ENCODE results near the gene ABHD13.
"Not testable (repeated sequence)": the region's sequence is repeated elsewhere in the genome, so short reads cannot be mapped to it uniquely, and the experiment has no call there.

Gene ABHD13

DNA sequence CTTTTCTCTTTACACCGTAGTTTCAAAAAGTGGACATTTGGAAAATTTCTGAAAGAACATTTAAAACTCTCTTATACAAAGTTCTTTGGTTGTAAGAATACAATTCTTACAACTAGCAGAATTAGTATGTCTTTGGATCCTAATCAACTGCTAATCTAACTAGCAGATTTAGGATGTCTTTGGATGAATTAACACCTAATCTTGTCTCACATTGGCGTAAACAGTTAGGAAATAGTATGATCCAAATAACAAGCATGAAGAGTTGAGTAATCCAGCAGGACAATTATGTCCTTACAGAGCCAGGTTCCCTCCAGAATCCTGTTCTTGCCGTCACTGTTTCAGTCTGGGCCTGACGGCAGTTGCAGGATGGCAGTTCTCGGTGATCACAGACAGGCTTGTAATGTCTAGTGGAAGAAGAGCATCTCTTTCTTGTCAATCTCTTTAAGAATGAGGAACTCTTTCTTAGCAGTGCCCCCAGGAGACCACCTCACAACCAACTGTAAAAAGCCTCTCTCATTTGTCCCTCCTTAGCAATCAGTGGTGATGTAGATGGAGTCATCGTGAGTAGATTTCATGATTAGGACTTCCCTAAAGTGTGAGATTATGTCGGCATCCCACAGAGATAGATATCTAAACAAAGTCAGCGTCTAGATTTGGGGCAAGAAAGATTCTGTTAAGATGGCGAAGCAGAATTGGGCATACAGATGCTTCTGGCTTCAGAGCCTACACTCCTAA, 45.6 kb downstream of the ABHD13 start:
- no peak for TF ChIP-seq POLR2A (IDR thresholded peaks at IDR 0.05; ENCODE audit: low read length)
- TF ChIP-seq GATA1 (IDR thresholded peaks at IDR 0.05; ENCODE audit: low read depth, low read length), result no peak
- DNase-seq, result no peak

DNA sequence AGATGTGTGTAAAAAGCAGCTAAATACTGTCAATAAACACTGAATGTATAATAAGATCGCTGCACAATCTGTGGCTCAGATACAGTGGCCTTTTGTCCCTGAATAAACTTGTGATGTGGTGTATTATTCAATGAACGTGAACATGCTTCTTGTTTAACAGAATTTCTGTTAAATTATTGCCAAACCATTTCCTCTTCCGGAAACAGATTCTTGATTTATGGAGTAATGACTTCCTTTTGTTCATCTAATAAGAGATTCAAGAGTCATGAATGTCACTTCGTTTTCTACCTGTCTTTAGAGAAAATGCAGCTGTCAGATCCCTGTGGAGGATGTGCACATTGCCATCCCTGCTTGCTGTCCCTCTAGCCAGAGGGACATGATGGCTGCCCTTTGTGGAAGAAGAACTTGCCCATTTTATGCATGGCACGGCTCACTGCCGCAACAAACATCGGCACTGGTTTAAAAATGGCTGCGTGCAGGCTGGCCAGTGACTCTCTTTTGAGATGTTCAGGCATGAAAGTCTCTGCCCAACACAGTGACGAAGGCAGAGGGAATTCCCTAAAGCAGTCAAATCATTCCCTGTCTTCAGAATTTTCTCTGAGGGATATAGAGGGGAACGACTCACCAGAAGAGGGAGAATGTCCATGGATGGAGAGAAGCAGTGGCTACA, 48.3 kb downstream of the ABHD13 start:
- DNase-seq, result no peak
- TF ChIP-seq POLR2A (IDR thresholded peaks at IDR 0.05; ENCODE audit: low read length) (no peak), GATA1 (IDR thresholded peaks at IDR 0.05; ENCODE audit: low read depth, low read length) (no peak)

DNA sequence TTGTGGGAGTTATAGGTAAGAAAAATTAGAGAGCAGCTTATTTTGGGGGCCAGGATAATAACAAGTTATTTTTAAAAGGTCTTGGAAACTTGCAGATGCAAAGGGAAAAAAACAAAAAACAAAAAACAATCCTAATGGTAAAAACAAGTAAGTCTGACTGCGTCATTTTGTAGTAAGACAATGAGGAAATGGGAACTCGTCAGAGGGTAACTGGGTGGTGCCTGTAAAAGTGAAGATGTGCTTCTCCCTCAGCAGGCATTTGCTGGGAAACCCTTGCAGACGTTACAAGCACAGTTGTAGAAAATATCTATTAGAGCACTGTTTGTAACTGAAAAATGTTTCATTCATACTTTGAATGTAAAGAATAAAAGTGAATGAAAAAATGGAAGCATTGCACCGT, 49.2 kb downstream of the ABHD13 start:
- TF ChIP-seq POLR2A (IDR thresholded peaks at IDR 0.05; ENCODE audit: low read length) (no peak), GATA1 (IDR thresholded peaks at IDR 0.05; ENCODE audit: low read depth, low read length) (no peak)
- DNase-seq, result no peak

DNA sequence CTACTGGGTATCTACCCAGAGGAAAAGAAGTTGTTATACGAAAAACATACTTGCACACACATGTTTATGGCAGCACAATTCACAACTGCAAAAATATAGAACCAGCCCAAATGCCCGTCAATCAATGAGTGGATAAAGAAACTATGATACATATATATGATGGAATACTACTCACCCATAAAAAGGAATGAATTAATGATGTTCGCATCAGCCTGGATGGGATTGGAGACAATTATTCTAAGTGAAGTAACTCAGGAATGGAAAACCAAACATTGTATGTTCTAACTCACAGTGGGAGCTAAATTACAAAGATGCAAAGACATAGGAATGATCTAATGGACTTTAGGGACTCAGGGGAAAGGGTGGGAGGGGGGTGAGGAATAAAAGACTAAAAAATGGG, 49.7 kb downstream of the ABHD13 start:
- not testable (repeated sequence) for DNase-seq

- DNase-seq, result no peak
- TF ChIP-seq POLR2A (IDR thresholded peaks at IDR 0.05; ENCODE audit: low read length) (no peak), GATA1 (IDR thresholded peaks at IDR 0.05; ENCODE audit: low read depth, low read length) (no peak)
These were observed 50.4 kb downstream of the ABHD13 start for GRCh38 chr13:108268466-108269112.

DNA sequence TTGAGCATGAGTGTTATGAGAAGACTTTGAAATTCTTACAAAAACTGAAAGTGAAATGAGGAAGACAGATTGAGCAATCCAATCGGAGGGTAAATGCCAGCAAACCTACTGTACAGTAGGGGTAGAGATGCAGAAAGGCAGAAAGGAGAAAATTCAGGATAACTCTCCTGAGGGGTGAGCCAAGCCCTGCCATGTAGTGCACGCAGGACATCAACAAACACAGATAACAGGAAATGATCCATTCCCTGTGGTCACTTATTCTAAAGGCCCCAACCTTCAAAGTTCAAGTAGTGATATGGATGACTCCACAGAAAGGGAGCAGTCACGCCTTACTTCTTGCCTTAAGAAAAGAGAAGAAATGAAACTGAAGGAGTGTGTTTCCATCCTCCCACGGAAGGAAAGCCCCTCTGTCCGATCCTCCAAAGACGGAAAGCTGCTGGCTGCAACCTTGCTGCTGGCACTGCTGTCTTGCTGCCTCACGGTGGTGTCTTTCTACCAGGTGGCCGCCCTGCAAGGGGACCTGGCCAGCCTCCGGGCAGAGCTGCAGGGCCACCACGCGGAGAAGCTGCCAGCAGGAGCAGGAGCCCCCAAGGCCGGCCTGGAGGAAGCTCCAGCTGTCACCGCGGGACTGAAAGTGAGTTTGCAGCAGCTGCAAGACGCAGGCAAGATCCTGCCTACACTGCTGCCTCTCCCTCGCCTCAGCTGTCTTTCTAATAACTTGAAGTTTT, 51.6 kb downstream of the ABHD13 start, which contains the start of gene TNFSF13B:
Gene TNFSF13B (plus strand): TSS at position 118 of the 728 bp plus-strand sequence. CDS start 178 bp downstream, at position 296.
- TF ChIP-seq GATA1 (IDR thresholded peaks at IDR 0.05; ENCODE audit: low read depth, low read length), result no peak
- TF ChIP-seq POLR2A (IDR thresholded peaks at IDR 0.05; ENCODE audit: low read length), result no peak

DNA sequence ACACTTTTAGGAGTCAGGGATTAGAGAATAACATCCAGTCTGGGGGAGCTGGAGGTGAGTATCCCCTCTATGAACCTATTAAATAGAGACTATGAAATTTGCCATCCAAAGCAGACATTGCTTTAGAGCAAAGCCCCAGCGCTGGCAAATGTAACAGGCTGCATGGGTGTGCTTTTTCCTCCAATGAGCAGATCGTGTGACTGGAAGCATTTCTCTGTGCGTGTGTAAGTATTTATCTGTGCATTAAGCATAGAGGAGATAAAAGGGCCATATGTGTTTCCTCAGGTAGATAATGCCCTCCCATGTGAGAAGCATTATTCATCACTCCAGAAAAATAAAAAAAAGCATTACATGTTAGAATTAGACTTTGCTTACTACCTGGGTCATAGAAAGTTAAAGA, 52.2 kb downstream of the ABHD13 start:
- TF ChIP-seq GATA1 (IDR thresholded peaks at IDR 0.05; ENCODE audit: low read depth, low read length), result no peak
- TF ChIP-seq POLR2A (IDR thresholded peaks at IDR 0.05; ENCODE audit: low read length), result no peak
- DNase-seq, result peak in 1 of 2 experiments; percentile 6

More for the DNA sequence above, 51.6 kb downstream of the ABHD13 start, which contains the start of gene TNFSF13B:
- peak; percentile 35 to 47 for DNase-seq

GRCh38 chr13:108272333-108272732, 54.1 kb downstream of the ABHD13 start:
- no peak for DNase-seq
- TF ChIP-seq GATA1 (IDR thresholded peaks at IDR 0.05; ENCODE audit: low read depth, low read length) (no peak), POLR2A (IDR thresholded peaks at IDR 0.05; ENCODE audit: low read length) (no peak)

- no peak for DNase-seq
- TF ChIP-seq GATA1 (IDR thresholded peaks at IDR 0.05; ENCODE audit: low read depth, low read length) (no peak), POLR2A (IDR thresholded peaks at IDR 0.05; ENCODE audit: low read length) (no peak)
These were observed 55.4 kb downstream of the ABHD13 start for GRCh38 chr13:108273429-108274118.

GRCh38 chr13:108274718-108275117, 56.5 kb downstream of the ABHD13 start:
- no peak for DNase-seq
- TF ChIP-seq POLR2A (IDR thresholded peaks at IDR 0.05; ENCODE audit: low read length) (no peak), GATA1 (IDR thresholded peaks at IDR 0.05; ENCODE audit: low read depth, low read length) (no peak)

GRCh38 chr13:108276060-108276459, 57.9 kb downstream of the ABHD13 start:
- TF ChIP-seq GATA1 (IDR thresholded peaks at IDR 0.05; ENCODE audit: low read depth, low read length) (no peak), POLR2A (IDR thresholded peaks at IDR 0.05; ENCODE audit: low read length) (no peak)
- no peak for DNase-seq

DNA sequence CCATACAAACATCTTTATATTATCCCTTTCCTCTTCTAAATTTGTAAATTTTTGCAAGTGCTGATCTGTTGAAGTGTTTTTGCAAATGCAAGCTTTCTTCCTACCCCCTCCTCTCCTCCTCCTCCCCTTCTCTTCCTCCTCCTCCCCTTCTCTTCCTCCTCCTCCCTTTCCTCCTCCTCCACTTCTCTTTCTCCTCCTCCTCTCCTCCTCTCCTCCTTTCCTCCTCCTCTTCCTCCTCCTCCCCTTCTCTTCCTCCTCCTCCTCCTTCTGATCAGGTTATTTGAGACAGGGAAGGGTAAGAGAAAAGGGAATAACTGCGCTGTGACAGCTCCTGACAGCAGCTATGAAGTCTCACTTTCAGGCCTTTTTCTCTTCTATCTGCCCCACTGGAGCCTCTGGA, 60.3 kb downstream of the ABHD13 start:
- TF ChIP-seq GATA1 (IDR thresholded peaks at IDR 0.05; ENCODE audit: low read depth, low read length) (no peak), POLR2A (IDR thresholded peaks at IDR 0.05; ENCODE audit: low read length) (no peak)
- no peak for DNase-seq

- TF ChIP-seq POLR2A (IDR thresholded peaks at IDR 0.05; ENCODE audit: low read length) (no peak), GATA1 (IDR thresholded peaks at IDR 0.05; ENCODE audit: low read depth, low read length) (no peak)
- no peak for DNase-seq
These were observed 63.7 kb downstream of the ABHD13 start for GRCh38 chr13:108281901-108282300.
